ENCODE data around the gene SPATA18.

The SPATA18 gene

GRCh38 chr4:52107745-52108144 is 56.6 kb downstream of the SPATA18 start:
- H3K4me3 ChIP-seq (ENCODE audit: low read depth, low read length) = no peak overlapping the region
- peak; percentile 4 for DNase-seq (ENCODE audit: low read depth)

GRCh38 chr4:52110171-52110570 is 59.1 kb downstream of the SPATA18 start:
- TF ChIP-seq POLR2A (IDR thresholded peaks at IDR 0.05; ENCODE audit: extremely low read depth, insufficient read length) (no peak), MYC (IDR thresholded peaks at IDR 0.05; ENCODE audit: low read depth, low read length) (no peak)
- TF ChIP-seq, protein P1, sequence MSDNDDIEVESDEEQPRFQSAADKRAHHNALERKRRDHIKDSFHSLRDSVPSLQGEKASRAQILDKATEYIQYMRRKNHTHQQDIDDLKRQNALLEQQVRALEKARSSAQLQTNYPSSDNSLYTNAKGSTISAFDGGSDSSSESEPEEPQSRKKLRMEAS (IDR thresholded peaks at IDR 0.05; ENCODE audit: low read depth, low read length) = no peak
- TF ChIP-seq, protein P2, sequence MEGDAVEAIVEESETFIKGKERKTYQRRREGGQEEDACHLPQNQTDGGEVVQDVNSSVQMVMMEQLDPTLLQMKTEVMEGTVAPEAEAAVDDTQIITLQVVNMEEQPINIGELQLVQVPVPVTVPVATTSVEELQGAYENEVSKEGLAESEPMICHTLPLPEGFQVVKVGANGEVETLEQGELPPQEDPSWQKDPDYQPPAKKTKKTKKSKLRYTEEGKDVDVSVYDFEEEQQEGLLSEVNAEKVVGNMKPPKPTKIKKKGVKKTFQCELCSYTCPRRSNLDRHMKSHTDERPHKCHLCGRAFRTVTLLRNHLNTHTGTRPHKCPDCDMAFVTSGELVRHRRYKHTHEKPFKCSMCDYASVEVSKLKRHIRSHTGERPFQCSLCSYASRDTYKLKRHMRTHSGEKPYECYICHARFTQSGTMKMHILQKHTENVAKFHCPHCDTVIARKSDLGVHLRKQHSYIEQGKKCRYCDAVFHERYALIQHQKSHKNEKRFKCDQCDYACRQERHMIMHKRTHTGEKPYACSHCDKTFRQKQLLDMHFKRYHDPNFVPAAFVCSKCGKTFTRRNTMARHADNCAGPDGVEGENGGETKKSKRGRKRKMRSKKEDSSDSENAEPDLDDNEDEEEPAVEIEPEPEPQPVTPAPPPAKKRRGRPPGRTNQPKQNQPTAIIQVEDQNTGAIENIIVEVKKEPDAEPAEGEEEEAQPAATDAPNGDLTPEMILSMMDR (IDR thresholded peaks at IDR 0.05; ENCODE audit: low read depth, low read length) = no peak
- no peak overlapping the region for H3K4me3 ChIP-seq (ENCODE audit: low read depth, low read length)
- no peak for DNase-seq (ENCODE audit: low read depth)

More at GRCh38 chr4:52107745-52108144, 56.6 kb downstream of the SPATA18 start:
- TF ChIP-seq, protein P1 (IDR thresholded peaks at IDR 0.05; ENCODE audit: low read depth, low read length) = no peak
- TF ChIP-seq POLR2A (IDR thresholded peaks at IDR 0.05; ENCODE audit: extremely low read depth, insufficient read length) (no peak), MYC (IDR thresholded peaks at IDR 0.05; ENCODE audit: low read depth, low read length) (no peak)
- TF ChIP-seq, protein P2 (IDR thresholded peaks at IDR 0.05; ENCODE audit: low read depth, low read length) = no peak

- DNase-seq (ENCODE audit: low read depth) = no peak
- H3K4me3 ChIP-seq (ENCODE audit: low read depth, low read length) = no peak overlapping the region
- TF ChIP-seq, protein P1 (IDR thresholded peaks at IDR 0.05; ENCODE audit: low read depth, low read length) = no peak
- TF ChIP-seq MYC (IDR thresholded peaks at IDR 0.05; ENCODE audit: low read depth, low read length) = no peak
- no peak for TF ChIP-seq POLR2A (IDR thresholded peaks at IDR 0.05; ENCODE audit: extremely low read depth, insufficient read length)
- TF ChIP-seq, protein P2 (IDR thresholded peaks at IDR 0.05; ENCODE audit: low read depth, low read length) = no peak
Measured at GRCh38 chr4:52111995-52112394, 60.9 kb downstream of the SPATA18 start.

DNA sequence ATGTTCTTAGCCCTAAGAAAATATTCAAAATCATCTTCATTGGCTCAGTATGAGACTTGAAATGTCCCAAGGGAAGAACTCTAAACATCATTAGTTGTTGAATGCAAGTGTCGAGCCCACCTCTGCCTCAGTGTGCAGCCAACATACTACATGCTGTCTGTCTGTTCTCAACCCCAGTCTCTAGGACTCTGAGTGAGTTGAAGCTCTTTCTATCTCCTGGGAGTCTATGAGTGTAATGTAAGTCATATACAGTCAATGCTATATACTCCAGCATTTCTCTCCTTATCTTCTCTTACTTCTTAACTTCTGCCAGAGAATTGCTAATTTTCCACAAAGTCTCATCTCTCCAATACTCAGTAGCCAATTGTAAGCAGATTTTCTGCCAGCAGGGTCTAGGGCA is 61.3 kb downstream of the SPATA18 start:
- no peak overlapping the region for H3K4me3 ChIP-seq (ENCODE audit: low read depth, low read length)
- no peak for DNase-seq (ENCODE audit: low read depth)
- no peak for TF ChIP-seq POLR2A (IDR thresholded peaks at IDR 0.05; ENCODE audit: extremely low read depth, insufficient read length)

GRCh38 chr4:52116641-52117040 is 65.5 kb downstream of the SPATA18 start:
- no peak for DNase-seq (ENCODE audit: low read depth)
- TF ChIP-seq, protein P1 (IDR thresholded peaks at IDR 0.05; ENCODE audit: low read depth, low read length) = no peak
- TF ChIP-seq, protein P2 (IDR thresholded peaks at IDR 0.05; ENCODE audit: low read depth, low read length) = no peak
- TF ChIP-seq POLR2A (IDR thresholded peaks at IDR 0.05; ENCODE audit: extremely low read depth, insufficient read length) (no peak), MYC (IDR thresholded peaks at IDR 0.05; ENCODE audit: low read depth, low read length) (no peak)
- H3K4me3 ChIP-seq (ENCODE audit: low read depth, low read length) = no peak overlapping the region

DNA sequence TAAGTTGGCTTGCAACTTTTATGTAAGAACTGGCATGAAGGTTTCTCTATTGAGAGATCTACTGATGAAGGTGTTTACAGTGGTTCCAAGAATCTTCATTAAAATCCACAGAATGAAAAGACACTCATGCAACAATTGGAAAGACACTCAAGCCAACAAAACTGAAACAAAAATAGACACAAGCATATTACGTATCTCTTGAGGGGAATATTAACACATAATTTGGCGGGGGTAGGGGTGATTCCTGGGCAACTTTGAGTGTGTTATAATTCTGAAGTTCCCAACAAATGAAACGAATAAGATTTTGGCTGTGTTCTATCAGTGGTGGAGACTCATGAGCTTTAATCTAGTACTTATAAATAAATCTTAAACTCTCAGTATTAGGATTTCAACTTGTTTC is 75.1 kb downstream of the SPATA18 start:
- TF ChIP-seq MYC (IDR thresholded peaks at IDR 0.05; ENCODE audit: low read depth, low read length) (no peak), POLR2A (IDR thresholded peaks at IDR 0.05; ENCODE audit: extremely low read depth, insufficient read length) (no peak)
- TF ChIP-seq, protein P1 (IDR thresholded peaks at IDR 0.05; ENCODE audit: low read depth, low read length) = no peak
- TF ChIP-seq, protein P2 (IDR thresholded peaks at IDR 0.05; ENCODE audit: low read depth, low read length) = no peak

More for the DNA sequence above, 75.1 kb downstream of the SPATA18 start:
- no peak overlapping the region for H3K4me3 ChIP-seq (ENCODE audit: low read depth, low read length)
- DNase-seq (ENCODE audit: low read depth) = no peak
